Loucy (cell line): ENCODE measurements around the gene CELA2B.

Experiments
- H2AFZ ChIP-seq: fragments of 200-600 bp; sonication (generic); 2 replicates; pipeline ENCODE4 v1.6.0; 2016; ENCODE audit warnings: antibody characterized with exemption, mild to moderate bottlenecking, low read length, moderate library complexity
- H3F3A ChIP-seq: fragments of 200-600 bp; 2 replicates; pipeline ENCODE4 v1.6.0; 2016; ENCODE audit warnings: antibody characterized with exemption, low read depth, mild to moderate bottlenecking
- H3K27me3 ChIP-seq: fragments of 200-600 bp; sonication (generic); 2 replicates; pipeline ENCODE4 v1.6.1; 2014; ENCODE audit warnings: low read length, mild to moderate bottlenecking; ENCODE audit not compliant: insufficient read depth, poor library complexity, severe bottlenecking
- H3K36me3 ChIP-seq: fragments of 200-600 bp; sonication (generic); 2 replicates; pipeline ENCODE4 v1.6.1; 2016; ENCODE audit warnings: low read length; ENCODE audit not compliant: insufficient read depth
- H3K4me1 ChIP-seq: fragments of 200-600 bp; sonication (generic); 2 replicates; pipeline ENCODE4 v1.5.1; 2014; ENCODE audit warnings: low read length, mild to moderate bottlenecking; ENCODE audit not compliant: insufficient read depth, poor library complexity, severe bottlenecking
- H3K4me2 ChIP-seq: fragments of 200-600 bp; sonication (generic); 2 replicates; pipeline ENCODE4 v1.6.0; 2014; ENCODE audit warnings: antibody characterized with exemption, low read length, low read depth, mild to moderate bottlenecking; ENCODE audit not compliant: poor library complexity, severe bottlenecking
- H3K4me3 ChIP-seq: fragments of 200-600 bp; sonication (generic); 2 replicates; pipeline ENCODE4 v1.5.1; 2014; ENCODE audit warnings: low read length, mild to moderate bottlenecking, mixed read lengths; ENCODE audit not compliant: poor library complexity, severe bottlenecking
- H3K79me2 ChIP-seq: fragments of 200-600 bp; sonication (generic); 2 replicates; pipeline ENCODE4 v1.6.1; 2014; ENCODE audit warnings: low read length; ENCODE audit not compliant: insufficient read depth
- H3K9ac ChIP-seq: fragments of 200-600 bp; sonication (generic); 2 replicates; pipeline ENCODE4 v1.6.0; 2014; ENCODE audit warnings: mild to moderate bottlenecking, low read depth, low read length, moderate library complexity; ENCODE audit not compliant: poor library complexity, severe bottlenecking
- H3K9me2 ChIP-seq: fragments of 200-600 bp; sonication (generic); replicated peaks from 2 replicates; pipeline ENCODE4 v1.6.1; 2016; ENCODE audit warnings: low read depth, low read length, mixed read lengths
- H3K9me3 ChIP-seq: fragments of 200-600 bp; sonication (generic); 2 replicates; pipeline ENCODE4 v1.6.1; 2014; ENCODE audit warnings: mild to moderate bottlenecking, antibody characterized with exemption, low read length, low read depth; ENCODE audit not compliant: insufficient read depth
- H4K20me1 ChIP-seq: fragments of 200-600 bp; sonication (generic); 2 replicates; pipeline ENCODE4 v1.6.0; 2014; ENCODE audit warnings: antibody characterized with exemption, low read length, mild to moderate bottlenecking; ENCODE audit not compliant: insufficient read depth, poor library complexity, severe bottlenecking
- EZH2phosphoT487 ChIP-seq: fragments of 200-600 bp; IDR thresholded peaks from 2 replicates; pipeline ENCODE4 v1.6.1; 2018; ENCODE audit warnings: antibody characterized with exemption, mild to moderate bottlenecking, moderate library complexity, borderline replicate concordance
- TF ChIP-seq, protein P1 (sequence below): fragments of 200-600 bp; sonication (generic); conservative IDR thresholded peaks from 2 replicates; pipeline ENCODE4 v1.5.1; 2014; ENCODE audit warnings: mild to moderate bottlenecking, antibody characterized with exemption, low read length

CELA2B gene

DNA sequence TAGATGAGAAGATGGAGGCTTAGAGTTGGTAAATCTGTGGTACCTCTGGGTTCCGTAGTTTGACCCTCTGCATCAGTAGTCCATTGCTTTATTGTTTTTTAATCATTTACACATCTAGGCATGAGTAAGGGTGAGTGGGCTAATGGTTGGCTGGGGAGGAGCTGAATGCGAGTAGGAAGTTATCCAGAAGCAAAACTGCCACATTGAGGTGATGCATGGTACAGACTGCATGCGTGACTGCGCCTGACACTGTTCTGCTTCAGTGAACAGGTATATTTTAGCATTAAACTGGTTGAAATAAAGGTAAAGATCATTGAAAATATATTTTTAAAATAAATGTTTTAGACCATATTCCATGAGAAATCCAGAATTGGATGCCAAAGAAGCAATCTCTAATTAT is 55.1 kb downstream of the CELA2B start:
- Histone ChIP-seq H3K4me1 (peaks cover 12% of the 10 kb centered on the region), H3K4me3 (no peak overlapping the region), H3K9me2 (no peaks in the 10 kb centered on the region), H4K20me1 (peaks cover 4% of the 10 kb centered on the region), H2AFZ (no peak overlapping the region), H3K79me2 (peaks cover 13% of the 10 kb centered on the region), H3K4me2 (no peak overlapping the region), H3F3A (peaks cover 2% of the 10 kb centered on the region; the same call in 1 of the 2 replicates), H3K9me3 (no peaks in the 10 kb centered on the region), H3K36me3 (no peaks in the 10 kb centered on the region), H3K9ac (no peak overlapping the region), H3K27me3 (no peaks in the 10 kb centered on the region)
- no peak for TF ChIP-seq EZH2phosphoT487
- TF ChIP-seq, protein P1, sequence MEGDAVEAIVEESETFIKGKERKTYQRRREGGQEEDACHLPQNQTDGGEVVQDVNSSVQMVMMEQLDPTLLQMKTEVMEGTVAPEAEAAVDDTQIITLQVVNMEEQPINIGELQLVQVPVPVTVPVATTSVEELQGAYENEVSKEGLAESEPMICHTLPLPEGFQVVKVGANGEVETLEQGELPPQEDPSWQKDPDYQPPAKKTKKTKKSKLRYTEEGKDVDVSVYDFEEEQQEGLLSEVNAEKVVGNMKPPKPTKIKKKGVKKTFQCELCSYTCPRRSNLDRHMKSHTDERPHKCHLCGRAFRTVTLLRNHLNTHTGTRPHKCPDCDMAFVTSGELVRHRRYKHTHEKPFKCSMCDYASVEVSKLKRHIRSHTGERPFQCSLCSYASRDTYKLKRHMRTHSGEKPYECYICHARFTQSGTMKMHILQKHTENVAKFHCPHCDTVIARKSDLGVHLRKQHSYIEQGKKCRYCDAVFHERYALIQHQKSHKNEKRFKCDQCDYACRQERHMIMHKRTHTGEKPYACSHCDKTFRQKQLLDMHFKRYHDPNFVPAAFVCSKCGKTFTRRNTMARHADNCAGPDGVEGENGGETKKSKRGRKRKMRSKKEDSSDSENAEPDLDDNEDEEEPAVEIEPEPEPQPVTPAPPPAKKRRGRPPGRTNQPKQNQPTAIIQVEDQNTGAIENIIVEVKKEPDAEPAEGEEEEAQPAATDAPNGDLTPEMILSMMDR, result no peak

DNA sequence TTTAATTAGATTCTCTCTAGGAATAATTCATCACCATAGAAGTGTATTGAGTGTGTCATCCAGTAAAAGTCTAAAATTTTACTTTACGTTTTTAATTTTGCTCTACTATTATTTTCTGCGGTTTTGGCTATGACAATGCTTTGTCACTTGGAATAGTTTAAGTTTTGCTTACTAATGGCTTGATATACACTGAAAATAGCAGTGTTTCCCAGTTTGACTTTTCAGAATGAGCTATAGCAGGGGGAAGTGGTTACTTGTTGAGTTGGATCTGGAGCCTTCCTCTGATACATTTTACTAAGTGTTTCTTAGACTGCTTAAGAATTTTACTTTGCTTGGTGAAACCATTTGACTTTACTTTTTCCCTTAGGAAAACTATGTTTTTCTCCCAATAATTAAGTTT is 55.8 kb downstream of the CELA2B start:
- H3K9me3 ChIP-seq, result no peaks in the 10 kb centered on the region
- no peaks in the 10 kb centered on the region for H3K36me3 ChIP-seq
- no peak overlapping the region for H3K9ac ChIP-seq
- no peak overlapping the region for H2AFZ ChIP-seq
- peaks cover 13% of the 10 kb centered on the region for H3K79me2 ChIP-seq
- no peaks in the 10 kb centered on the region for H3F3A ChIP-seq
- peaks cover 10% of the 10 kb centered on the region for H3K4me1 ChIP-seq
- H3K27me3 ChIP-seq, result no peaks in the 10 kb centered on the region
- H3K4me3 ChIP-seq, result no peak overlapping the region
- no peaks in the 10 kb centered on the region for H3K9me2 ChIP-seq
- H4K20me1 ChIP-seq, result peaks cover 4% of the 10 kb centered on the region
- no peak overlapping the region for H3K4me2 ChIP-seq
- TF ChIP-seq, protein P1, result no peak
- no peak for TF ChIP-seq EZH2phosphoT487

DNA sequence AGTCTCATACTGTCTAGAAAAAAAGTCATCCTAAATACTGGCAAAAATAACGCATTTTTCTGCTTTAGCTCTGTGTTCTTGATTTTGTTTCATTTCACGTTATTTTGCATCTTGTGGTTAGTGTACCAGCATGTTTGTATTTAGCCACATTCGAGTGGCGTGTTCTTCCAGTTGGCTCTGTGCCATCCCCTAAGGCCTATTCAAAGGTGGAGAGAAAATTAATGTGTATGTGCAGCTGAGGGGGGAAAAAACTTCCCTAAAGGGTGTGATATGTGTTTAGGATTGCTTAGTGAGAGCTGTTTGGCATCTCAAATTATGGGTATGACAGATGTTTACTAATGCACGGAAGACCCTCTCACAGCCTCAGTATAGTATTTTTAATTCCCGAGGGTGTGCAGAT is 62.9 kb downstream of the CELA2B start:
- H2AFZ ChIP-seq, result no peak overlapping the region
- no peaks in the 10 kb centered on the region for H3K27me3 ChIP-seq
- no peaks in the 10 kb centered on the region for H3K4me1 ChIP-seq
- no peak overlapping the region for H3K9ac ChIP-seq
- H3K79me2 ChIP-seq, result no peaks in the 10 kb centered on the region
- H3K9me3 ChIP-seq, result no peaks in the 10 kb centered on the region
- H3K4me3 ChIP-seq, result no peak overlapping the region
- H3K36me3 ChIP-seq, result peaks cover 3% of the 10 kb centered on the region; the same call in 1 of the 2 replicates
- H3F3A ChIP-seq, result no peaks in the 10 kb centered on the region
- no peaks in the 10 kb centered on the region for H3K9me2 ChIP-seq
- TF ChIP-seq EZH2phosphoT487, result no peak
- TF ChIP-seq, protein P1, result no peak
- no peaks in the 10 kb centered on the region for H4K20me1 ChIP-seq
- H3K4me2 ChIP-seq, result no peak overlapping the region
